Activated CD4-positive, CD25-positive, alpha-beta regulatory T cell treated with anti-CD3 and anti-CD28 coated beads, Interleukin-2, amount 50 U/mL, for 16 hours (primary cell): ENCODE measurements around the gene PI4KA.
"Not testable (repeated sequence)": the region's sequence is repeated elsewhere in the genome, so short reads cannot be mapped to it uniquely, and the experiment has no call there.

Experiments
- DNase-seq: peaks from one replicate; pipeline ENCODE4 v3.0.0-alpha.2; 2020; ENCODE audit warnings: low read depth, low spot score

Gene PI4KA

DNA sequence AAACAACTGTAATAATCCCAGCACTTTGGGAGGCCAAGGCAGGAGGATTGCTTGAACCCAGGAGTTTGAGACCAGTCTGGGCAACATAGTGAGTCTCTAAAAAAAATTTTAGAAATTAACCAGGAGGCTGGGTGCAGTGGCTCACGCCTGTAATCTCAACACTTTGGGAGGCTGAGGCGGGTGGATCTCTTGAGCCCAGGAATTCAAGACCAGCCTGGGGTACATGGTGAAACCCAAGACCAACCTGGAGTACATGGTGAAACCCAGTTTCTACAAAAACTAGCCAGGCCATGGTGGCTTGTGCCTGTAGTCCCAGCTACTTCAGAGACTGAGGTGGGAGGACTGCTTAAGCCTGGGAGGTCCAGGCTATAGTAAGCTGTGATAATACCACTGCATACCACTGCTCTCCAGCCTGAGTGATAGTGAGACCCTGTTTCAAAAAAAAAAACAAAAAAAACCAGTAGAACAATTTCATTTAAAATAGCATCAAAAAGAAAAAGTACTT lies 11.2 kb downstream of the PI4KA start:
- no peak for DNase-seq

DNA sequence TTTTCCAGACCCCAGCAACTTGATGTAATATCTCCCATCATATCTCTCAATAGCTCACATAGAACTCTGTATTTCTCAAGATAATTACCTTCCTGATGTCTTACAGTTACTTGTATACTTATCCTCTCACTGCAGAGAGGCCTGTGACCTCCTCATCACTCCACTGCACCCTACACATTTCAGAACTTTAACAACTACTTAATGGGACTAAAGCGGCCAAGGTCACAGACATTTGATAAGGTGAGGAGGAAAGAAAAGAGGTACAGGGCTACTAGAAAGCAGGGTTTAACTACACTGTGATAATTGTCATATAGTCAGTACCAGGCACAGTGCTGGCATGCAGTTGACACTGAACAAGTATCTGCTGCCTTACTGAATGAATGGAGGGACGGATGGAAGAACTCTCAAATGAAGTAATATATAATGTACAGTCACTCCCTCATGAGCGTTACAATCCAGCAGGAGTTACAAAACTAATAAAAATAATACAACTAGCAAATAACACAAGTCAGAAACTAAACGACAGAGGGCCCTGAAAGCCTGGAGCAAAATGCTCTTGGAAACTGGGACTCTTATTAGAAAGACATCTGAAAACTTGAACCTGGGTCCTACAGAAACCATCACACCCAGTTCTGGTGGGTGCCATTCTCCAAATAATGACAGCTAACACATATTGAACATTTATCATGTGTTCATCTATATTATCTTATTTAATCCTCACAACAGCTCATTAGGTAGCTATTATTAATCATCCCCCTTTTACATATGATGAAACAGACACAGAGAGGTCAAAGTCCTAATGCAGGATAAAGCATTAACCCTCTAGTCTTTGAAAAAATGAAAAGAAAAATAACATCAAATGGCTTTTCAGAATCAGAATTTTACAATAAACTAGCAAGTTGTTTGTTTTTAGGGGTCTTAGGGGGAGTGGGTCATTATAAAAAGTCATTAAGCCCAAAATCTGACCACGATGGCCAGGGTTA lies 14.3 kb downstream of the PI4KA start:
- no peak for DNase-seq

DNA sequence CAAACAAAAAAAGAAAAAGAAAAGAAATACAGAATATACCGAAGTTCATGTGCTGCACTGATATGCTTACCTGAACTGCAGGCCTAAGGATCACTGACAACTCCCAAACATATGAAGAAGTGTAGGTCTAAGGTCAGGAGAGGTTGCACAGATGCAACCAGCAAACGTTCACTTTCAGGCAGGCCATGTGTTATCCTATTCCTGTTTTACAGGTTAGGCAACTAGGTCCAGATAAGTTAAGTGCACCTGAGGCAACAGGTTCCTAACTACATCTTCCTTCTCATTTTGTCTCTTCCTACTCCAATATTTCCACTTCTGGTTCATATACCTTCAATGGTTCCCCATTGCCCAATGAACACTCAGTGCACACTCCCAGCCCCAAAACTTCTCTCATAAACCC lies 15.1 kb downstream of the PI4KA start:
- no peak for DNase-seq

DNA sequence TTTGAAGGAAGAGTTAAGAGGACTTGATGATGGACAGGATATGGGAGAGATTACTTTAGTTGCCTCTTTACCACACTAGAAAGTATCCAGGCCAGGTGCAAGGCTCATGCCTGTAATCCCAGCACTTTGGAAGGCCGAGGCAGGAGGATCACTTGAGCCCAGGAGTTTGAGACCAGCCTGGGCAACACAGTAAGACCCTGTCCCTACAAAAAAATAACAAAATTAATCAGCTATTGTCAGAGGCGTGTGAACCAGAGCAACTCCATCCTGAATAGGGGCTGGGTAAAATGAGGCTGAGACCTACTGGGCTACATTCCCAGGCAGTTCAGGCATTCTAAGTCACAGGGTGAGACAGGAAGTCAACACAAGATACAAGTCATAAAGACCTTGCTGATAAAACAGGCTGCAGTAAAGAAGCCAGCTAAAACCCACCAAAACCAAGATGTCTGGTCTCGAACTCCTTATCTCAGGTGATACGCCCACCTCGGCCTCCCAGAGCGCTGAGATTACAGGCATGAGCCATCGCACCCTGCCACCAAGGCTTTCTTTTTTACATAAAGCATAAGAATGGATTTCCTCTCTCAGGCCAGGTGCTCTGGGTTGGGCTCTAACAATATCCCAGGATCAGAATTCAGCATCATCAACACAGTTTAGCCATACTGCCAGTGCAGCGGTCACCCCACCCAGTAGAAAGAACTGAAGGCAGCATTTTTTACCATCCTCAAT lies 17.8 kb downstream of the PI4KA start:
- DNase-seq: no peak

DNA sequence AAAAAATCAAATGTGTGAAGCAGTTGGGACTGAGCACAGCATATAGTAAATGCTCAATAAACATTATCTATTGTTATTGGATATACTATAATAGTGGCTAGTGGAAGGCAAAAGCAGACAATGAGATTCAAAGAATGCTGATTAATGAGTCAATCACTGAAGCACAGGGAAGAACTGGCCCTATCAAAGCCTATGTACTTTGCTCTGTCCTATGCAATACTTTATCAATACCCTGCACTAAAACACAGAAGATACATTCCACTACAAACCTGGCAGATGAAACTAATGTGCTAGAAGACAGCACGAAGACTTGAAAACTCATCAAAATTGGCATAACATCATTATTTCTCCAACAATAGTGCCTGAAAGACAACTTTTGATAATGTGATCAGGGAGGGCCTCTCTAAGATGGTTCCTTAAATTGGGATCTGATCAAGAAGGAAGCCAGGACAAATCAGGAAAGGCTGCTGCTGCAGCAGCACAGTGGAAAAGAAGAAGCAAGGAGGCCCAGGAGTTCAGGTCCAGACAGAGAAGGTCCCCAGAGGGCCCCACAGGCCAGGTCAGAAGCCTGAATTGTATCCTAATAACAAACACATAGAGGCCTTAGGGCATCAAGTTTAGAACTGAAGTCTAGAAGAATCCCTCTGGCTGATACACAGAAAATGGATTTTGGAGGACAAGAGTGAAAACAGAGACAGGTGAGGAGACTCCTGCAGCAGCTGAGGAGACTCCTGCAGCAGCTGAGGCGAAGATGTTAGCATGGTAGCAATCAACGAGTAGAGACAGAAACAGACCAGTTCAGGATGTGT lies 18.6 kb downstream of the PI4KA start:
- no peak for DNase-seq

DNA sequence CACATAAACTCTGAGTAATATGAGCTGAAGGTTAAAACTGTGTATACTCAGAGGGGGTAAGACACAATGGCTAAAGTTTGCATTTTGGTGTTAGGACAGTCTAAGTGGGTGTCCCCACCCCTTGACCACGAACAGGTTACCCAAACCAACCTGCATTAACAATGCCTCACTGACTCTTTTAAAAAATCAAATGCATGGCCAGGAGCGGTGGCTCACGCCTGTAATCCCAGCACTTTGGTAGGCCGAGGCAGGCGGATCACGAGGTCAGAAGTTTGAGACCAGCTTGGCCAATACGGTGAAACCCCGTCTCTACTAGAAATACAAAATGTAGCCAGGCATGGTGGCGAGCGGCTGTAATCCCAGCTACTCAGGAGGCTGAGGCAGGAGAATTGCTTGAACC lies 19.3 kb downstream of the PI4KA start:
- DNase-seq: not testable (repeated sequence)

DNA sequence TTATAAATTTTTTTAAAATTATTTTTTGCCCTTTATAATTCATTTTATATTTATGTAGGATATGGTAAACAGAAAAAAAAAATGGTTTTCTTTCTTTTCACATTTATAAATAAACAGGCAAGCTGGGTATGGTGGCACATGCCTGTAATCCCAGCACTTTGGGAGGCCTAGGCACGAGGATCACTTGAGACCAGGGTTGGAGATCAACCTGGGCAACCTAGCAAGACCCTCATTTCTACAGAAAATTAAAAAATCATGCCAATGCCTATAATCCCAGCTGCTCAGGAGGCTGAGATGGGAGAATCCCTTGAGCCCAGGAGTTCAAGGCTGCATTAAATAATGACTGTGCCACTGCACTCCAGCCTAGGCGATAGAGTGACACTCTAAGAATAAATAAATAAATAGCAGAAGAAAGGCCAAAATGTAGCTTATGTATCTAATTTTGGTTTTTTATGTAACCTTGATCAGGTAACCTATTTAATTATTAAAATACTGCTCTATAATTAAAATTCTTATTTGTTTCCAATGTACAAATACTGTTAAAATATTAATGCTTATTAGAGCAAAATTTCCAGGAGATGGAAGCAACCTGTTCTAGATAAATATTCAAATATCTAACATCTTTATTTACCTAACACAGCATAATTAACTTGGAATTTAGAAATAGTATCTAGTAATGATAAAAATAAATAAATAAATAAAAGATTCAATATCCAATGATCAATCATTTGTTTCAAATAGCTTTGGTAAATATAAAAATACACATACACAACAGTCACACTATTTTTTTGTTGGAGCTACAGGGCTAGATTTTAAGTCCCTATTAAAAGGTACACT lies 21.4 kb downstream of the PI4KA start:
- no peak for DNase-seq

DNA sequence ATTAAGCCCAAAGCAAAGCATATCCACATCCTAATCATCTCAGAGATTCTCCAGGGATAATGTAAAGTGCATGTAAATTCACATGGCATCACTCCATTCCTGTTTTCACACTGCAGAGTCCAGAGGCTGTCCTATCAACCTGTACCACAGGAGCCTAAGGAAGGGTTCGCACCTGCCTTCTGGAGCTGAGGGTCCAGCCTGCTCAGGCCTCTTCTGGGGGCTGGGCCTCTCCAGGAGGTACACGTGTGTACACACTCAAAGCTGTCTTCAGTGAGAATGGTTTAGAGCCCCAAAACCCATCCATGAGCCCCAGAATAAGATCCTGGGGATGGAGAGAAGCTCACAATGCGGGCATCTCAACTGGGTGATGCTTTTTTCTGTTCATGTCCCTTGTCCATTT lies 23.9 kb downstream of the PI4KA start:
- DNase-seq: no peak

DNA sequence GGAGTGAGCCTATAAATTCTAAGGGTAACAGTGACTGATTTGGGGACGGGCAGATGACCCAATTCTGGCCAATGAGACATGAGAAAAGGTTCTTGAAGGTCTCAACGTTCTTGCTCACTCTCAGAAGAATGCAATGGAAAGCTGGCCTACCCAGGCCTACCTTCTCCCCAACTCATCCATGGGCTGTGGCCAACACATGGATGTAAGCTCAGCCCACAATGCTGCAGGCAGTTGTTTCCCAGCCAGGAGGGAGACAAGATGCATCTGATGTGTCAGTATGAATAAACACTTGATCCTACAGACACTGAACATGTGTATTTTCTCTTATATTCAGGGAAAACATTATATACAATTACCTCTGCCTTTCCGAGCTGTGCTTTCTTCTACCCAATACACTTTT lies 24.4 kb downstream of the PI4KA start:
- no peak for DNase-seq

DNA sequence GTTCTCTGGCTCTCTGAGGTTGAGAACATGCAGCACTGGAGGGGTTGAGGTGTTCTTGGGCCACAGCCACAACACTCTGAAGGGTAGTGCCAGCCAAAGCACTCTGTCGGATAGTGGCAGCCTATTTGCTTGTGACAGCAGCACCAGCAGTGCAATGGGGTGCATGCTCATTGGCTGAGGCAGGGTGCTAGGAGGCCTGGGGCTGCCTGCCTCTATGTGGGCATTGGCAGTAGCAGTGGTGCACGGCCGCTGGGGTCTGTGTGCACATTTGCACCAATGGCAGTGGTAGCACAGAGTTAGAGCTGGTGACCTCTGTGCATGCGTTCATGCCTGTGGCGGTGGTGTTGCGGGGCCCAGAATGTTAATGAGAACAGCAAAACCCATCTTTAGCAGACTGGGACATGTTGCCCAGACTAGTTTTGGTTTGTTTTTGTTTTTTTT lies 25.4 kb downstream of the PI4KA start:
- DNase-seq: no peak

DNA sequence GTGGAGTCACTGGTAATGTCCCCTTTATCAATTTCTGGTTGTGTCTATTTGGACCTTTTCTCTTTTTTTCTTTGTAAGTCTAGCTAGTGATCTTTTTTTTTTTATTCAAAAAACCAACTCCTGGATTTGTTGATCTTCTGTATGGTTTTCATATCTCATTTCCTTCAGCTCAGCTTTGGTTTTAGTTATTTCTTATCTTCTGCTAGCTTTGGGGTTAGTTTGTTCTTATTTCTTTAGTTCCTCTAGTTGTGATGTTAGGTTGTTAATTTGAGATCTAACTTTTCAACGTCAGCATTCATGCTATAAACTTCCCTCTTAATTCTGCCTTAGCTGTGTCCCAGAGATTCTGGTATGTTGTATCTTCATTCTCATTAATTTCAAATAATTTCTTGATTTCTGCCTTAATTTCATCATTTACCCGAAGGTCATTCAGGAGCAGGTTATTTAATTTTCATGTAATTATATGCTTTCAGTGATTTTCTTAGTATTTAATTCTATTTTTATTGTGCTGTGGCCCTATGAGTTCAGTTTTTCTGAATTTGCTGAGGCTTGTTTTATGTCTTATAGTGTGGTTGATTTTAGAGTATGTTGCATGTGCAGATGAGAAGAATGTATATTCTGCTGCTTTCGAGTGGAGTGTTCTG lies 29.0 kb downstream of the PI4KA start:
- DNase-seq: no peak

DNA sequence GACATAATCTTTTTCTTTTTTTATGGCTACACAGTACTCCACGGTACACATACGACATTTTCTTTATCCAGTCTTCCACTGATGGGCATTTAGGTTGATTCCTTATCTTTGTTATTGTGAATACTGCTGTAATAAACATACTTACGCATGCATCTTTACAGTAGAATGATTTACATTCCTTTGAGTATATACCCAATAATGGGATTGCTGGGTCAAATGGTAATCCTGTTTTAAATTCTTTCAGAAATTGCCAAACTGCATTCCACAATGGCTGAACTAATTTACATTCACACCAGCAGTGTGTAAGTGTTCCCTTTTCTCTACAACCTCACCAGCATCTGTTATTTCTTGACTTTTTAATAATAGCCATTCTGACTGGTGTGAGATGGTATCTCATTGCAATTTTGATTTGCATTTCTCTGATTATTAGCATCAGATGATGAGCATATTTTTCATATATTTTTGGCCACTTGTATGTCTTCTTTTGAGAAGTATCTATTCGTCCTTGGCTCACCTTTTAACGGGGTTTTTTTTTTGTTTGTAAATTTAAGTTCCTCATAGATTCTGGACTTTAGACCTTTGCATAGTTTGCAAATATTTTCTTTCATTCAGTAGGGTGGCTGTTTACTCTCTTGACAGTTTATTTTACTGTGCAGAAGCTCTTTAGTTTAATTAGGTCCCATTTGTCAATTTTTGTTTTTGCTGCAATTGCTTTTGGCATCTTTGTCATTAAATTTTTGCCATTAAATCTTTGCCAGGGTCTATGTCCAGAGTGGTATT lies 32.0 kb downstream of the PI4KA start:
- not testable (repeated sequence) for DNase-seq

DNA sequence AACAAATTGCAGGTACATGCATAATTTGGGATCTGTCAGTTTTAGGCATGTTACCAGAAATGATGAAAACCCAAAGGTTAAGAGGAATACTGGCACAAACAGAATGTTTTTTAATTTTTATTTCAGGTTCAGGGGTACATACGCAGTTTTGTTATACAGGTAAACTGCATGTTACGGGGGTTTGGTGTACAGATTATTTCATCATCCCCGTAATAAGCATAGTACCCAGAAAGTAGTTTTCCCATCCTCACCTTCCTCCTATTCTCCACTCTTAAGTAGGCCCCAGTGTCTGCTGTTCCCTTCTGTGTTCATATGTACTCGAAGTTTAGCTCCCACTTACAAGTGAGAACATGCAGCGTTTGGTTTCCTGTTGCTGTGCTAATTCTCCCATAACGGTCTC lies 33.0 kb downstream of the PI4KA start:
- no peak for DNase-seq

DNA sequence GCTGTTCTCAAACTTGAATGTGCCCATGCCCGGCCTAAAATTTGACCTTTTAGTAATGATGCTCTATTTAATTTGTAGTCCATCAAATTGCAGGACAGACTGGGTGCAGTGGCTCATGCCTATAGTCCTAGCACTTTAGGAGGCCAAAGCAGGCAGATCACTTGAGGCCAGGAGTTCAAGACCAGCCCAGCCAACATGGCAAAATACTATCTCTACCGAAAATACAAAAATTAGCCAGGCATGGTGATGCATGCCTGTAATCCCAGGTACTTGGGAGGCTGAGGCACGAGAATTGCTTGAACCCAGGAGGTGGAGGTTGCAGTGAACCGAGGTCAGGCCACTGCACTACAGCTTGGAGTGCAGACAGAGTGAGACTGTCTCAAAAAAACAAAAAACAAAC lies 33.4 kb downstream of the PI4KA start:
- not testable (repeated sequence) for DNase-seq

DNA sequence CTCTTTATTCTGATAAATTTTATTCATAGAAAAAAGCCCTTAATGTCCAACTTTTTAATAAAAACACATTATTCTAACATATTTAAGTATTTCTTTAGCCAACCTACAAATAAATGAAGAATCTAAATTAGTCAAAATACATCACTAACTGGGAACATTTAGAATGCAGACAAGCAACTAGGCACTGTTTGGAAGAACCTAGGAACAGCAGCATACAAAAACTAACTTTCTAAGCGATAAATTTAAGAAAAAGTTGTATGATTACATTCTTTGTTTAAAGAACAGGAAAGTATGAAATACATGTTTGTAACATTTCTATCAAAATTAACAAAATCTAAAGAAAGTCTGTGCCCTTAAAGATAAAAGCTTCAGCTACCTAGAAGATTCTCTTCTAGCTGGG lies 35.3 kb downstream of the PI4KA start:
- DNase-seq: no peak

DNA sequence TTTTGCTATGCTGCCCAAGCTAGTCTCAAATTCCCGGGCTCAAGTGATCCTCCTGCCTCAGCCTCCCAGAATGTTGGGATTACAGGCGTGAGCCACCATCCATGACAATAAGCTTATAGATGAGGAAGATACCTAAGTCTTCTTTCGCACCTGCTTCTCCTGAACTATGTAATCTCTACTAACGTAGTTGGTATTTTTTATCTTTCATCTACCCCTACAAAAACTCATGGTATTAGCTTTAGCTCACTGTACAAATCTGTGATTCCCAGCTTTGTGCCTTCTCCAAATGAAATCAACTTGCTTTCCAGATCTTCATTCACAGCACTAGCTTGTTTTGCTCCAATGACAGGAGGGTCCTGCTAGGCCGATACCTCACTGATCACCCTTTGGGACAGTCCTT lies 36.4 kb downstream of the PI4KA start:
- DNase-seq: no peak

DNA sequence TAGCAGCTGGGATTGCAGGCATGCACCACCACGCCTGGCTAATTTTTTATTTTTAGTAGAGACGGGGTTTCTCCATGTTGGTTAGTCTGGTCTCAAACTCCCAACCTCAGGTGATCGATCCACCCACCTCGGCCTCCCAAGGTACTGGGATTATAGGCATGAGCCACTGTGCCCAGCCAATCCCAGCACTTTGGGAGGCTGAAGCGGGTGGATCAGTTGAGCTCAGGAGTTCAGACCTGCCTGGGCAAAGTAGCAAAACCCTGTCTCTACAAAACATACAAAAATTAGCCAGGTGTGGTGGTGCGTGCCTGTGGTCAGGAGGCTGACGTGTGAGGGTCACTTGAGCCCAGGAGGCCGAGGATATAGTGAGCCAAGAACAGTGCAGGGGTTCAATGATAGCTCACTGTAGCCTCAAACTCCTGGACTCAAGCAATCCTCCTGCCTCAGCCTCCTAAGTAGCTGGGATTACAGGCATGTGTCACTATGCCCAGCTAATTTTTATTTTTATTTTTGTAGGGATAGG lies 36.8 kb downstream of the PI4KA start:
- DNase-seq: not testable (repeated sequence)

DNA sequence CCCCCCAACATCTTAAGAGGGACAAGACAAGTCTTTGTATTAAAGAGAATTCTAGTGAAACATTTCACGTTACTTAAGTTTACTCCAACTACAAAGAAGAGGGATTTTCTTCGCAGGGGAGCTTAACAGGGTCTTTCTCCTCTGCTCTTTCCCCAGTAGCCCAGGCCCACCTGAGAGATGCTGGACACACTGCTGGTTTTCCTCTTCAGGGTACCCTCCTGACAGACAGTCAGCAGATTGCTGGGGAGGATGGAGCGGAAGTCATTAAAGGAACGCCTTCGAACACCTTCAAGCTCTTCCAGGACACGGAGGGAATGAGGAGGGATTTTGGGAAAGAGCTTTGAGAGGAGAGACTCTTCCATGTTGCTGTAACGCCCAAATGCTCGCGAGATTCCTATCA lies 39.1 kb downstream of the PI4KA start:
- DNase-seq: no peak

DNA sequence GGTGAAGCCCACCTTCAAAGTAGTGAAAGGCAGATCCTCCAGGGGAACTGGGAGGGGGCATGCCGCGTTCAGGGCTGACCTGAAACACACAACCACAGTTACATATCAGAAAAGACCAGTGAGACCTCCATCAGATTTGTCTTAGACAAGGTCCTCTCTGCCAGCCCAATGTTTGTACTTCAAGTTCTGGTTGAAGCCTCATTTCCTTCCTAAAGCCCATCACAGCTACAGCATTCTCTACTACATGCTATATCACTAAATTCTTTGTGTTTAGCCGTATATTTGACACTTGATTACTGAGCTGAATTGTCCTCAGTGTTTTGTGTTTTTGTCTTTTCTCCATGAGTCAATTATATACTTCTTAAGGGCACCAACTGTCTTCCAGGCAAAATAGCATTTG lies 40.1 kb downstream of the PI4KA start:
- no peak for DNase-seq
